ENCODE data around the gene MED8. TPM values are rescaled to one million over a fixed set of nuclear protein-coding genes. Genes with fewer than 3 reads are reported as not detected.

The MED8 gene
- total and polyA plus RNA-seq, 2 donors (not counting 1 experiment from before 2014, with no cell fraction given) = 49.7 to 69.2 TPM

- no peak overlapping the region for H3K9ac ChIP-seq (ENCODE audit: insufficient read depth, low read length)
- peak overlapping the region; percentile 65 to 80 (median 72) for H3K4me3 ChIP-seq (replicated peaks in 1 of 4; ENCODE audit: control extremely low read depth in 1 of 4, insufficient read depth in 1 of 4, low read depth in 3 of 4, low read length in 4 of 4)
- H3K27me3 ChIP-seq (ENCODE audit: control insufficient read depth, insufficient read depth, low read length) = no peaks in the 10 kb centered on the region
- TF ChIP-seq EZH2 (IDR thresholded peaks at IDR 0.05; ENCODE audit: low read length, missing control alignments) = no peak
- TF ChIP-seq CTCF (conservative IDR thresholded peaks at IDR 0.05 in 1 of 2, IDR thresholded peaks at IDR 0.05 in 1 of 2; ENCODE audit: low read depth in 1 of 2, low read length in 2 of 2) = no peak
- H2AFZ ChIP-seq (ENCODE audit: low read length) = no peak overlapping the region
- H3K9me3 ChIP-seq (ENCODE audit: control insufficient read depth, insufficient read depth, low read depth, low read length) = no peaks in the 10 kb centered on the region
- H3K4me1 ChIP-seq (ENCODE audit: control insufficient read depth, extremely low read depth, insufficient read depth, low read length) = peaks cover 20% of the 10 kb centered on the region
- H3K79me2 ChIP-seq (ENCODE audit: control insufficient read depth, insufficient read depth, low read length) = peaks cover 40% of the 10 kb centered on the region
- peak overlapping the region; percentile 95 for H3K4me2 ChIP-seq (ENCODE audit: extremely low read depth, insufficient read depth, low read length)
- H4K20me1 ChIP-seq (ENCODE audit: control insufficient read depth, extremely low read depth, insufficient read depth, low read length) = no peaks in the 10 kb centered on the region
- no peak for DNase-seq (ENCODE audit: low read depth in 2 of 2)
- peak overlapping the region; percentile 73 for H3K27ac ChIP-seq (ENCODE audit: insufficient read depth, low read length)
- H3K36me3 ChIP-seq (ENCODE audit: control insufficient read depth, insufficient read depth, low read length) = peaks cover 24% of the 10 kb centered on the region
Measured at GRCh38 chr1:43359696-43360095, 29.9 kb downstream of the MED8 start.

GRCh38 chr1:43358746-43359693, 30.6 kb downstream of the MED8 start, which contains the start of gene CDC20:
Gene CDC20 (plus strand): TSS chr1:43358981. CDS start chr1:43359216, 235 bp downstream.
- peak; percentile 92 to 93 for DNase-seq (ENCODE audit: low read depth in 2 of 2)
- Histone ChIP-seq H3K27me3 (ENCODE audit: control insufficient read depth, insufficient read depth, low read length) (no peaks in the 10 kb centered on the region), H3K4me1 (ENCODE audit: control insufficient read depth, extremely low read depth, insufficient read depth, low read length) (peaks cover 20% of the 10 kb centered on the region), H3K9ac (ENCODE audit: insufficient read depth, low read length) (peak within 1 kb of the TSS; percentile 56), H3K9me3 (ENCODE audit: control insufficient read depth, insufficient read depth, low read depth, low read length) (no peaks in the 10 kb centered on the region), H2AFZ (ENCODE audit: low read length) (peak within 1 kb of the TSS; percentile 71), H3K4me3 (replicated peaks in 1 of 4; ENCODE audit: control extremely low read depth in 1 of 4, insufficient read depth in 1 of 4, low read depth in 3 of 4, low read length in 4 of 4) (peak within 1 kb of the TSS; percentile 67 to 80 (median 73)), H3K79me2 (ENCODE audit: control insufficient read depth, insufficient read depth, low read length) (peaks cover 40% of the 10 kb centered on the region), H3K4me2 (ENCODE audit: extremely low read depth, insufficient read depth, low read length) (peak within 1 kb of the TSS; percentile 95), H3K36me3 (ENCODE audit: control insufficient read depth, insufficient read depth, low read length) (peaks cover 20% of the 10 kb centered on the region), H4K20me1 (ENCODE audit: control insufficient read depth, extremely low read depth, insufficient read depth, low read length) (no peaks in the 10 kb centered on the region), H3K27ac (ENCODE audit: insufficient read depth, low read length) (peak within 1 kb of the TSS; percentile 84)
- TF ChIP-seq EZH2 (IDR thresholded peaks at IDR 0.05; ENCODE audit: low read length, missing control alignments) = no peak
- TF ChIP-seq CTCF (conservative IDR thresholded peaks at IDR 0.05 in 1 of 2, IDR thresholded peaks at IDR 0.05 in 1 of 2; ENCODE audit: low read depth in 1 of 2, low read length in 2 of 2) = no peak

DNA sequence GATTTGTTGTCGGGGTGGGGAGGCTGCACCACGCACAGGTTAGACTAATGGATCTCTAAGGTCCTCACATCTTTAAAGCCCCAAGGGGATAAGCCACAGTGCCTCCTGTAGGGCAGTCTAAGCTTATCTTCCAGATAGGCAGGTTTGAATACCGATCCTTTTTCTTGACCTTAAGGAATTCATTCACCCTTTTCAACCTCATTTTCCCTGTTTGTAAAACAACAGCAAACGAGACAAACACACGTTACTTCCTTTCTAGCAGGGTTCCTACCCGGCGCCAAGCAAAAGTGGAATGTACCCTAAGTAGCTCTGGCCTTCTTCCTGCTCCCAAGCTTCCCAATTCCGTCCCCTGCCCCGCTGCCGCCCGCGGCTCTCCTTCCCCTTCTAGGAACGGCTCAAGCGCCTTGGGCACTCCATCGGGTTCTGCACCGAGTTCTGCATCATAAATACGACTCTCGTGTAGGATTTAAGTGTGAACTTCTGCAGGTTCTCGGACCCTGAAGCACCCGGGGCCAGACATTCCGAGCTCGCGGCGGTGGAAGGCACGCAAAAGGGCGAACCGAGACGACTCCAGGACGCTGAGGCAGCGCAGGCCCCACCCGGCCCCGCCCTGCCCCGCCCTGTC, 31.4 kb downstream of the MED8 start:
- peak overlapping the region; percentile 84 for H3K27ac ChIP-seq (ENCODE audit: insufficient read depth, low read length)
- H3K79me2 ChIP-seq (ENCODE audit: control insufficient read depth, insufficient read depth, low read length) = peaks cover 37% of the 10 kb centered on the region
- H3K4me1 ChIP-seq (ENCODE audit: control insufficient read depth, extremely low read depth, insufficient read depth, low read length) = peaks cover 20% of the 10 kb centered on the region
- peak overlapping the region; percentile 92 for H3K4me2 ChIP-seq (ENCODE audit: extremely low read depth, insufficient read depth, low read length)
- peaks cover 15% of the 10 kb centered on the region for H3K36me3 ChIP-seq (ENCODE audit: control insufficient read depth, insufficient read depth, low read length)
- H3K4me3 ChIP-seq (replicated peaks in 1 of 4; ENCODE audit: control extremely low read depth in 1 of 4, insufficient read depth in 1 of 4, low read depth in 3 of 4, low read length in 4 of 4) = peak overlapping the region; percentile 67 to 75 (median 70)
- TF ChIP-seq EZH2 (IDR thresholded peaks at IDR 0.05; ENCODE audit: low read length, missing control alignments) = no peak
- TF ChIP-seq CTCF (conservative IDR thresholded peaks at IDR 0.05 in 1 of 2, IDR thresholded peaks at IDR 0.05 in 1 of 2; ENCODE audit: low read depth in 1 of 2, low read length in 2 of 2) = peak; percentile 26 to 46
- H3K9ac ChIP-seq (ENCODE audit: insufficient read depth, low read length) = peak overlapping the region; percentile 56
- DNase-seq (ENCODE audit: low read depth in 2 of 2) = peak; percentile 47 to 52
- no peaks in the 10 kb centered on the region for H4K20me1 ChIP-seq (ENCODE audit: control insufficient read depth, extremely low read depth, insufficient read depth, low read length)
- H2AFZ ChIP-seq (ENCODE audit: low read length) = peak overlapping the region; percentile 71
- no peaks in the 10 kb centered on the region for H3K27me3 ChIP-seq (ENCODE audit: control insufficient read depth, insufficient read depth, low read length)
- H3K9me3 ChIP-seq (ENCODE audit: control insufficient read depth, insufficient read depth, low read depth, low read length) = no peaks in the 10 kb centered on the region
